HG03064 (cell line): ENCODE measurements around the gene ZNF124.
"Not testable (repeated sequence)": the region's sequence is repeated elsewhere in the genome, so short reads cannot be mapped to it uniquely, and the experiment has no call there.

Source experiments
- ATAC-seq: cut with Tn5 transposase; IDR thresholded peaks from one replicate; pipeline ENCODE4 v1.9.1; 2021; ENCODE audit warnings: low read depth; ENCODE audit not compliant: unreplicated experiment

Gene ZNF124

DNA sequence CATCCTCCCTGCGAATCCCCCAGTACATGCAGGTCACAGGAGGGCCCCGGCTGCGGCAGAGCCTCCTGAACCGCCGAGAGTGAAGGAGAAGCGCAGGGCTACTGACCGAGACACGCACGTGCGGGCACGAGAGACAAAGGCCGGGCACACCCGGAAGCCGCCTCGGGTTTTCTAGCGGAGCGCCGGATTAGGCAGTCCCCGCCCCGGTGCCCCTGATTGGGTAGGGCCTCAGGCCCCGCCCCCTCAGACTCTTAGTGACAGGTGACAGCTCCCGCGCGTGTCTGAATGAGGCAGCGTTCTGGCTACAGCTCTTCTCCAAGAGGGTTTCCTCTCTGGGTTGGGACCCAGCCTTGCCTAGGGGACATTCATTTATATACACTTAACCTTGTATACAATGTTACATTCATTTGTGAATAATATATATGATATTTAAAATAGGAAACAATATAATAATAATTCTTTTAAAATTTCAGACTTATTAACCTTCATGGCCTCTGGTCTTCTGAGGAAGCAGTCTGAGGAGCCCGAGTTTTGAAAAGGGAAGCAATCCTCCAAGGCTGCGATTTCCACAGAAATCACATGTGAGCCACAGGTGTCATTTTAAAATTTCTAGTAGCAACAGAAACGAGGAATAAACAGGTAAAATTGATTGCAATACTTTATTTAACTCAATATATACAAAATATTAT lies at the start of gene ZNF124:
Gene ZNF124, minus strand, starts transcription at position 146 of the 689 bp plus-strand sequence. Its CDS starts 143 bp downstream, at position 3.
- ATAC-seq, result peak; percentile 96

DNA sequence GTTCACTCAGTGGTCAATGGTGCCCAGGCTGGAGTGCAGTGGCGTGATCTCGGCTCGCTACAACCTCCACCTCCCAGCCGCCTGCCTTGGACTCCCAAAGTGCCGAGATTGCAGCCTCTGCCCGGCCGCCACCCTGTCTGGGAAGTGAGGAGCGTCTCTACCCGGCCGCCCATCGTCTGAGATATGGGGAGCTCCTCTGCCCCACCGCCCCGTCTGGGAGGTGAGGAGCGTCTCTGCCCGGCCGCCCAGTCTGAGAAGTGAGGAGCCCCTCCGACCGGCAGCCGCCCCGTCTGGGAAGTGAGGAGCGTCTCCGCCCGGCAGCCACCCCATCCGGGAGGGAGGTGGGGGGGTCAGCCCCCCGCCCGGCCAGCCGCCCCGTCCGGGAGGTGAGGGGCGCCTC lies 48.5 kb upstream of the ZNF124 start:
- ATAC-seq, result not testable (repeated sequence)

DNA sequence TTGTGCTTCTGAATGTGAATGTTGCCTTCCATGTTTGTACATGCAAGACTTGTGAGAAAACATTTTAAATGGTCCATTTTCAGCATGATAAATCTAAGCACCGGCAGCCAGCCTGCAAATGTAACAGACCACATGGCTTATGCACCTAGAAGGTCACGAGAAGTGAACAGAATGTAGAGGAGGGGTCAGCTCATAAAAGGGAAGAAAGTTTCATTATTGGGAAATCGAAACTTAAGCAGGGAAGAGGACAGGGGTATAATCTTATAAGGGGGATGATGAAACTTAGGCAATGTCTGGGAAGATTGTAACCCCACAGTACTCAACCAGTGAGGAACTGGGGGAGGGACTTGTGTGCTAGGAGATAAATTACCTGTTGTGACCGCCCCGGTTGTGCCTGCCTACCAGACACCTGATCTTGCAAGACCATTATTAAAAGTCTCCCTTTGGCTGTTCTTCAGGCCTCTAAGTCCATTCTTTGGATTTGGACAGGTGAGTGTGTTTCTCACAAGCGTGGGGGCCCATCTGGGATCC lies 46.4 kb upstream of the ZNF124 start:
- no peak for ATAC-seq

DNA sequence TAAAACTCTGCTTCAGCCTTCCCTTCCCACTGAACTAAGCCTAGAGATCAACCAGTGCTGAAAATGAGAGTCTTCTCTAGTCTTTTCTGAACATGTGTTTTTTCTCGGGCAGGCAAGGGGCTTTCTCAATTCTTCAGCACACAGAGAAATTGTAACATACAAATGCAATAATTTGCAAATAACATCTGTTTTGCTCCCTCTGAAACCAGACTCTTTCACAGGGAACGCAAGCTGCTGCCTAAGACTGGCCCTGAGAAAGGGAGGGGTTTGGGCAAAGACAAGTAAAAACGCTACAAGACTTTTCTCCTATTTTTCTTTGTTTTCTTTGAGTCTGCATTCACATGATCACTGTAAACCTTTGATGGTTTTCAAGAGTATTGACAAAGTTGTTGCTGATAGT lies 44.4 kb upstream of the ZNF124 start:
- no peak for ATAC-seq

DNA sequence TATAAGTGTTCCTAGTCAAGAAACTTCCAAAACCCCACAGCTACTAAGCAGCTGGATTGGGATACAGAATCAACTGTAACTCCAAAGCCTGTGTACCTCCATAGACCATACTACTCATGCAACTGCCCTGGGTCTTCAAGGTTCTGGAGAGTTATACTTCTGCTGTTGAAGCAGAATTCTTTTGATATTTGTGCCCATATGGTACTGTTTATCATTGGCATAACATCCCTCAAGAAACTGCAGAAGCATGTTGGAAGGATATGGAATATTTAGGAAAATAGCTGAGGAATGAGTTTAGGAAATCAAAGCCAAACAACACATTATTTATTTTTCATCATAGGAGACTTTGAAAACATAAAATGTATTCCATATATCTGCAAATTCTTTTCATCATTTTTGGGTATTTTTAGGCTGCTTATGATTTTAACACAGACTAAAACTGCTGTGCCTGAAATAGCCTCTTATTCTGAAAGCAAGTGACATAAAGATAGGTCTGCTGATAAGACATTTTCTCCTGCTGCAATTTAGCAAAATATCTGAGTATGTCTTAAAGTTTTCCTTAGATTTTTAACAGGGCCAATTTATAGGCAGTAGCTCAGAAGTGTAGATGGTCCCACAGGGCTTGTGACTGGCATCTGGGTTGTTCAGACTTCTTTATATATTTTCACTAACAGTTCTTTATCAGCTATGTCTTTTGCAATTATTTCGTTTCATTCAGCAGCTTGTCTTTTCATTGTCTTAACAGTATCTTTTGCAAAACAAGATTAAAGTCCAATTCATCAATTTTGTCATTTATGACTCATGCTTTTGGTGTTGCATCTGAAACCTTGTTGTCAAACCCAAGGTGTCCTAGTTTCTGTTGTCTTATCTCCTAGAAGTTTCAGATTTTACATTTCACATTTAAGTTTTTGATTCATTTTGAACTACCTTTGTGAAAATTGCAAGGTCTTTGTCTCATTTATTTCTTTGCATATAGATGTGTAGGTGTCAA lies 41.1 kb upstream of the ZNF124 start:
- no peak for ATAC-seq

DNA sequence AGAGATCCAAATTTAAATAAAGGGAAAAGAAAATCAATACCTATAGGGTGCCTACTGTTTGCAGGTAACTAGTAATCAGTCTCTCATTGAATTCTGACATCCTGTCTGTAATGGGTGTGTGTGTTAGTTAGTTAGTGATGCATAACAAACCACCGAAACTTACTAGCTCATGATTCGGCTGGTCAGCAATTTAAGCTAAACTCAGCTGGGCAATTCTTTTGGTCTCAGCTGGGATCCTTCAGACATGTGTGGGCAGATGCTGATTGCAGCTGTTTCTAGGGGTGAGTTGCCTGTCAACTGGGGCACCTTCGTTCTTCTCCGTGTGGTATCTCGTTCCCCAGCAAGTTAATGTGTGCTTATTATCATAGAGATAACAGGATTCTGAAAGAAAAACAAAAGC lies 40.2 kb upstream of the ZNF124 start:
- peak; percentile 58 for ATAC-seq

DNA sequence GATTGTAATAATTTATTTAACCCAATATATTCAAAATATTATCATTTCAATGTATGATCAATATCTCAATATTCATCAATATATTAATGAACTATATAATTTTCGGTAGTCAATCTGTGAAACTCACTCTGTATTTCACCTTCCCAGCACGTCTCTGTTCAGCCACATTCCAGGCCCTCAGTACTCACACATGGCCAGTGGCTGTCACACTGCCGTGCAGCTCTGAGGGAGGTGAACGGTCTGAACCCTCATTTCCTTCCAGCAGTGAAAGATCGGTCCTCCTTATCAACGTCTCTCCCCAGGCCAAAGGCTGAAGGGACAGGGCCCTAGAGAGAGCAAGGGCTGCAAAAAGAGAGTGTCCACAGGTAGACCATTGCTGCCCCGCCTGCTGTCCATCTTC lies 39.5 kb upstream of the ZNF124 start:
- ATAC-seq, result no peak

DNA sequence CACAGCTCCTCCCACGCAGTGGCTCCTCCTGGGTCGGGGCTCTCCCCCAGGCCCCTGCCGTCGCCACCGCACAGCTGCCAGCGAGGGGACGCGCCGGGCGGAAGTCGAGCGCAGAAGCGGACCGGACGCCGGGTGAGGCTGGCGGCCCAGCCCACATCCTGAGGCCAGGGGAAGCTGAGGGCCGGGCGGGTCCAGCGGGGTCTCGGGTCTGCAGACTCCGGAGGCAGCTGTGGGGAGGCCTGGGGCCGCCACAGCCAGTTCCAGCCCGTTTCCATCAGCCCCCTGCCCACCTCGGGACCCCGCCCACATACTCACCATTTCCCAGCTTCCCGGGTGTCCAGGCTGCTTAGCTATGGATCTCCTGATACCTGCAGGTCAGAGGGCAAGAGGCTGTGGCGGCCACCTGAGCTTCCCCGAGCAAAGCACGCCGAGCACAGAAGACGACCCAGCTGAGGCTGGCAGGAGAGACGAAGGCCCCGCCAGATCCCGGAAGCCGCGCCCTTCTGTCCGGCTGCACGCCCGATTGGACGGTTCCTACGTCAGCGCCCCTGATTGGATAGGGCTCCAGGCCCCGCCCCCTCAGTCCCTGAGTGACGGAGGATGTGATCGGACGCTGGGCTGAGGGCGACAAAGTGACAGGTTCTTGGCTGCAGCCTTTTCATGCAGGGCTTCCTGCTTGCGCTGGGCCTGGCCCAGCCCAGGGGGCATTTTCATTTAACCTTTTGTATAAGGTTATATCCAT lies 38.7 kb upstream of the ZNF124 start:
- peak; percentile 85 for ATAC-seq

DNA sequence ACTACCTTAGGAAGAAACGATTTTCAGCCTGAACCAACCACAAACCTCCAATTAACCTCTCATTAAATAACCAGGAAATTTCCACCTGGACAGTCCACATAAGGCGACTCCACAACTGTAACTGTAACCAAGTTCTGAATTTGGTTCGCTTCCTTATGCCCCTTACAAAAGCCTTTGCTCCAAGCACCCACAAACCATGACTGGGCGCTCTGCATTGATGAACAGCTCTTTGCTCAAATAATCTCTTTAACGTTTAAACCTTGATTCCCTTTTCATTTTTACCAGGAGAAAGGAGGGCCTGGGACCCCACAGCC lies 38.2 kb upstream of the ZNF124 start:
- ATAC-seq, result peak; percentile 2

DNA sequence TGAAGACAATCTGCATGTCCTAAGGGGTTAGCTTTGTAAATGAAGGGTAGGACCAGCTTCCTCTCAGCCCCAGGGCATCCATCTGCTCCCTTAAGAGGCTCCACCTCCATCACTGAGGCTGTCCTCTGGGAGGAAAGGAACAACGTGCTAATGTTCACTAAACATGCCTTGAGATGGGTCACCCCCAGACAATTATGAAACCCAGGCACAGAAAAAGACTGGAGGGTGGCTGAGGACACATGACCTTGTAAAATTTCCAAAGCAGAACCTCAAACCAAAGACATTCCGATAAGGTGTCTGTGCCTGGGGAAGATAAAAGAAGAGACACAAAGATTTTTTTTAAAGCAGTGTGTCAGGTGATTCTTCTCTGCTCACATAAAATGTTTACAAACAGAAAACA lies 37.6 kb upstream of the ZNF124 start:
- ATAC-seq, result no peak

DNA sequence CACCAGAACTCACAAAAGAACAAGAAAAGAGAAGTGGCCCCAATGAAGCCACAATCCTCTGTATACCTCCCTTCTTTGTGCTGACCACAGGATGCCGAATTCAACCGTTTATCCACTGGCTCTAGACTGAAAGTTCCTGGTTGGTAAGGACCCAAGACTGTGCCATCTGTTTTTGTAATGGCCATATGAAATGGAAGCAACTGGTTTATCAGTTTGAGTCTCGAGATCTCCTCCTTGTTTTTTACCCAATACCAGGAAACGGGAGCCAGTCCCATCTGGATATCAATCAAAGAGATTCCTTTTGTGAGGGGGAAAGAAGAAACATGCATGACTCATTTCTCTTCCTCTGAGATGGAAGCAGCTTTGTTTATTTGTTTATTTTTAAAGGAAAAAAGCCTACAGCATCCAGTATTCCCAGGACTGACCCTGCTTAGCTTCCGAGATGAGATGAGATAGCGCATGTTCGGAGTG lies 32.4 kb upstream of the ZNF124 start:
- no peak for ATAC-seq

DNA sequence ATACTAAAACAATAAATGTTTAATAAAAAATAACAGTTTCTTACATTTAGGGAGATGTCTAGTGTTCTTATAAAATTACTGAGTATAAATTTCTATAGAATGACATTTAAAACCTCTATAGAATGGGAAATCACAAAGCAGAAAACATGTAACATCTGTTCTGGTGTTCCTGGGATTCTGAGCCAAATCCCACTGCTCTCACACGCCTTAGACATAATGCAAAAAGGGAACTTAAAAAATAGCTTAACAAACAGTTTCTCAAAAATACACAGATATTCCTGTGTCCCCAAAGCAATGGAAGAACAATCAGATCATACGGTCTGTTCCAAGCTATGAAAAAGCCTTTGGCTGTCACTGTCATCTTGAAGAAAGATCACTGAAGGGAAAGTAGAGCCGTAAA lies 27.0 kb upstream of the ZNF124 start:
- no peak for ATAC-seq

DNA sequence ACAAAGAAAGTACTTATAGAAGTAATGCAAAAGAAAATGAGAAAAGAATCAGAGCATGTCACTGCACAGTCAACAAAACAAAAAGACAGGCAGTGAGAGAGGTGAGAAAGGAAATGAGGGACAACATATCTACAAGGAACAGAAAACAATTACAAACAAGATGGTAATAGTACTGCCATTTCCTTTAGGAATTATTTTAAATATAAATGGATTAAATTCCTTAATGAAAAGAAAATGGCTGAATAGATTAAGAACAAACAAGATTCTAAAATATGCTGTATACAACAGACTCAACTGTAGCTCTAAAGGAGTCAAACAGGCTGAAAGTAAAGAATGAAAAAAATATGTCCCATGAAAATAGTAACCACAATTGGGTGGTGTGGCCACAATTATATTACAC lies 22.1 kb upstream of the ZNF124 start:
- no peak for ATAC-seq

DNA sequence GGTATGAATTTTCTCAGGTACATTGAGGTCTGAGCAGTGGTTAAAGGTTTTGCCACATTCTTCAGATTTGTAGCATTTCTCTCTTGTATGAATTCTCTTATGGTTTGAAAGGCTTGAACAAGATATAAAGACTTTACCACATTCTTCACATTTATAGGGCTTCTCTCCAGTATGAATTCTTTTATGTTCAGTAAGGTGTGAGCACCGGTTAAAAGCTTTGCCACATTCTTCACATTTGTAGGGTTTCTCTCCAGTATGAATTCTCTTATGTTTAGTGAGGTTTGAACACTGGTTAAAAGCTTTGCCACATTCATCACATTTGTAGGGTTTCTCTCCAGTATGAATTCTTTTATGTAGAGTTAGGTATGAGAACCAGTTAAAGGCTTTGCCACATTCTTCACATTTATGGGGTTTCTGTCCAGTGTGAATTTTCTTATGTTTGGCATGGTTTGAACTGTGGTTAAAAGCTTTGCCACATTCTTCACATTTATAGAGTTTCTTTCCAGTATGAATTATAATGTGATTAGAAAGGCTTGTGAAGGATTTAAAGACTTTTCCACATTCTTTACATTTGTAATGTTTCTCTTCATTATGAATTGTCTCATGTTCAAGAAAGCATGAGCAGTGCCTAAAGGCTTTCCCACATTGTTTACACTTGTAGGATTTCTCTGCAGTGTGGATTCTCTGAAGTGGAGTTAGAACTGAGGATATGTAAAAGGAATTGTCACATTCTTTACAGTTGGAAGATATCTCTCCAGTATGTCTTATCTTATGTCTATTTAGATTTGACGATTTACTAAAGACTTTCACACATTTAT lies 18.4 kb upstream of the ZNF124 start:
- ATAC-seq, result no peak

DNA sequence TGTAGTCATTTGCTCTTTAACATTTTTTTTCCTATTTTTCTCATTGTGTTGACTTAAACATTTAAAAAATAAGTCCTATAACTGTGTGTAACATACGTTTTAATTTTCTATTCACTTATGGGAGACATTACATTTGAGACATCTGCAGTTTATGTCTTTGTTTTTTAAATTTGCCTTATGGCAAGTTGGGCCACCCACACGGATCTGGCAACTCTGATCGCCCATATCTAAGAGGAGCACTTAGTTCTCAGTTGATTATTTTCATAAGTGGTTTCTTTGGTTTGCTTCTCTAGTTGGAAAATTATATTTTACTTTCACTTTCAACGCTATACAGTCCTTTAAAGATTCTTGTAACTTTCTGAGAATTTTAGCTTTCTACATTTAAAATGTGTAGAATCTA lies 13.8 kb upstream of the ZNF124 start:
- no peak for ATAC-seq

DNA sequence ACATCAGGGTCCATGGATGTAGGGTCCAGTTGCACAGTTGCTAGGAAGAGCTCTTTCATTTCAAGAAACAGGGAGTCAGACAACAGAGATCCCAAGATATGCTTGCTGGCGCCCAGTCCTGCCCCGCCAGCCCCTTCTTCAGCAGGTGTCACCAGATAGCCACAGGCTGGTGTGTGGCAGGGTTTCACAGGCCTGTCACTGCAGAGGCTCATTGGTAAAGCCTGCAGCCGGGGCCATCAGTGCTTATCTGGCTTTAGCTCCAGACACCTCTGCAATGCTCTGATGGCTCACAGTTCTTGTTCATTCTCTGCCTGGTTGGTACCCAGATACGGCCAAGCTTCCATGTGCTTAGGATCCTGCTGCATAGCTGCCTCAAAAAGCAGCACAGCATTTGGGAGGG lies 12.4 kb upstream of the ZNF124 start:
- ATAC-seq, result no peak

DNA sequence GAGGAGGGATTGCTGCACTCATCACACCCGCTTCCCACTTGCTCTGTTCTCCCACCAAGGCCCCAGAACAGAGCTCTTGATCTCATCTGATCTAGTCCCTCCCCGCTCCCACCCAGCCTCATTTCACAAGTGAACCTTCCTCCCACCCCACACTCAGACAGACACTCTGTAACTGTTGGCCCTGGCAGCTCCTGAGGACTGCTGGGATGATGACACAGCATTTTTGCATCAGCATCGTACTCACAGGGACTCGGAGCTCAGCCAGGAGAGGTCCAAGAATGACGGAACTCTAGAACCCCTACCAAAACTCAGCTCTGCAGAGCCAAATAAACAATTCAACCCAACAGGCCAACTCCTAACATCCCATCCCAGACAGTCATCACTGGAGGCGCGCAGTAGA lies 11.2 kb upstream of the ZNF124 start:
- ATAC-seq, result no peak

DNA sequence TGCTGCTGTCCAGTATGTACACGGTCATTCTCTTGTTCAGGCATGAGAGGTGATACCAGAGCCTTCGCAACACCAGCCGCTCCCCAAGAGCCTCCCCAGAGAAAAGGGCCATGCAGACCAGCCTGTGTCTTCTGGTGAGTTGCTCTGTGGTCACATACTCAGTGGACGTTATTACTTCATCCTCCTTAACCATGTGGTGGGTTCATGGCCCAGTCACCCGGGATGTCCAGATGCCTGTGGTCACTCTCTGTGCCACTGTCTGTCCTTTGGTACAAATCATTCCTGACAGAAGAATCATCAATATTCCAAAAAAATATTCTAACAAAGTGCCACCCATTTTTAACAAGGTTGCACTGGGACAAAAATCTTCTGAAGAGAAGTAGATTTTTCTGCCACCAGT lies 8.8 kb upstream of the ZNF124 start:
- no peak for ATAC-seq

DNA sequence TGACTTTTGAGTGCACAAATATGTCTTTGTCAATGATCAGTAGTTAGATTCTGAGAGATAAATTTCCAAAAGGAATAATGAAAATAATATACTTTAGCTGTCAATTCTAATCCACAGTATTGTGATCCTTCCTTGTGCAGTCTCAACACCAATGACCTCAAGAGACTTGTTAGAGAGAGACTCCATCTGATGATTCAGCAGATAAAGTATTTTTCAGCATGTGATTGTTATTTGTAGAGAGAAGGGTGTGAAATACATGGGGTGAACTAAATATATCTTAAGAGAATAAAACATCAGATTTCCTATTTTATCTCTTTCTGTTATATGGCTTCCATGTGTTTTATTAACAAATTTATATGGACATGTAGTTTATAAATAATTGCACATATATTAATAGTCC lies 5.9 kb upstream of the ZNF124 start:
- ATAC-seq, result no peak

DNA sequence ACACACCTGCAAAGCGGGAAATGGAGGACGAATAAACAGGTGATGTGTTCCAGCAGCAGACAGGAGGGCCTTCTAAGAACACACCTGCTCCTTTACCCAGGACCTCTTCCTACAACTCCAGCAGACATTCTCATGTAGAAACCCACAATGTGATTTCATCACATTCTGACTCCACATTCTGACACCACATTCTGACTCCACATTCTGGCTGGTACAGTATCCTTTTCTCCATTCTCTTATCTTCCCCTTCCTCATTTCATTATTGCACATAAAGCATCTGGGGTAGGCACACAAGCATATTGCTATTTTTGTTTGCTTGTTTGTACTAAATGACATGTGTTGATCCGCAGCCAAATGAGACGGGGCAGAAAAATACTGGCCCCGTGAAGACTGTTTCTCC lies 3.6 kb upstream of the ZNF124 start:
- no peak for ATAC-seq
